ENCODE data around the gene HSPA1A.

GRCh38 chr6:31792090-31792374, 23.3 kb upstream of the HSPA1A start:
- TF ChIP-seq POLR2A (IDR thresholded peaks at IDR 0.05; ENCODE audit: low read length) (no peak), GATA1 (IDR thresholded peaks at IDR 0.05; ENCODE audit: low read depth, low read length) (no peak)
